ENCODE results near the gene PRUNE2. TPM values are rescaled to one million over a fixed set of nuclear protein-coding genes. Genes with fewer than 3 reads are reported as not detected.

The PRUNE2 gene
- total RNA-seq, 6 donors from 2014 or later, result 5.6 to 20.4 (median 8.8) TPM

DNA sequence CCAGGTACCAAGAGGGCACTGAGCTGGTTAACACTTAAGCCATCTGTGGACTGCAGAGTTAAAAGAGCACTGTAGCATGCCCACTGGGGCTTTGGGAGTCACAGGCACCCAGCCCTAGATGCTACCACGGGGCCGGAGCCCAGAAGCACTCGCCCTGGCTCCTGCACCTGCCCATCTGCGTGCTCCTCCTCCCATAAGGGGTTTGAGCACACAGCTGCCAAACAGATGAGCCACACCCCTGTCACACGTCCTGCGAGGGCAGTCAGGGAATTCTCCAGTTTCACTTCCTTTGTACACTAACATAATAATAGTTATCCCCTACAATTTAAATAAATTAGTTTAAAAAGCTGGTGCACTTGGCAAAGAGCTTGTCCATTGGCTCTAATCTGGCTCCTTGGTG lies 146.2 kb downstream of the PRUNE2 start:
- Histone ChIP-seq H3K36me3 (no peaks in the 10 kb centered on the region), H3K4me3 (no peak overlapping the region), H3K27me3 (no peaks in the 10 kb centered on the region), H3K27ac (no peak overlapping the region), H3K4me1 (no peaks in the 10 kb centered on the region), H3K9me3 (no peaks in the 10 kb centered on the region)
- ATAC-seq (ENCODE audit: low FRiP score in 2 of 2) (no peak), DNase-seq (no peak)
- WGBS, 2 donors, result 26 to 37% methylated on average over 2 to 6 of the region's 6 CpGs
- TF ChIP-seq POLR2A (IDR thresholded peaks at IDR 0.05) (no peak), POLR2AphosphoS5 (IDR thresholded peaks at IDR 0.05) (no peak), EP300 (IDR thresholded peaks at IDR 0.05) (no peak)
- TF ChIP-seq, protein P1, sequence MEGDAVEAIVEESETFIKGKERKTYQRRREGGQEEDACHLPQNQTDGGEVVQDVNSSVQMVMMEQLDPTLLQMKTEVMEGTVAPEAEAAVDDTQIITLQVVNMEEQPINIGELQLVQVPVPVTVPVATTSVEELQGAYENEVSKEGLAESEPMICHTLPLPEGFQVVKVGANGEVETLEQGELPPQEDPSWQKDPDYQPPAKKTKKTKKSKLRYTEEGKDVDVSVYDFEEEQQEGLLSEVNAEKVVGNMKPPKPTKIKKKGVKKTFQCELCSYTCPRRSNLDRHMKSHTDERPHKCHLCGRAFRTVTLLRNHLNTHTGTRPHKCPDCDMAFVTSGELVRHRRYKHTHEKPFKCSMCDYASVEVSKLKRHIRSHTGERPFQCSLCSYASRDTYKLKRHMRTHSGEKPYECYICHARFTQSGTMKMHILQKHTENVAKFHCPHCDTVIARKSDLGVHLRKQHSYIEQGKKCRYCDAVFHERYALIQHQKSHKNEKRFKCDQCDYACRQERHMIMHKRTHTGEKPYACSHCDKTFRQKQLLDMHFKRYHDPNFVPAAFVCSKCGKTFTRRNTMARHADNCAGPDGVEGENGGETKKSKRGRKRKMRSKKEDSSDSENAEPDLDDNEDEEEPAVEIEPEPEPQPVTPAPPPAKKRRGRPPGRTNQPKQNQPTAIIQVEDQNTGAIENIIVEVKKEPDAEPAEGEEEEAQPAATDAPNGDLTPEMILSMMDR (IDR thresholded peaks at IDR 0.05), result no peak

DNA sequence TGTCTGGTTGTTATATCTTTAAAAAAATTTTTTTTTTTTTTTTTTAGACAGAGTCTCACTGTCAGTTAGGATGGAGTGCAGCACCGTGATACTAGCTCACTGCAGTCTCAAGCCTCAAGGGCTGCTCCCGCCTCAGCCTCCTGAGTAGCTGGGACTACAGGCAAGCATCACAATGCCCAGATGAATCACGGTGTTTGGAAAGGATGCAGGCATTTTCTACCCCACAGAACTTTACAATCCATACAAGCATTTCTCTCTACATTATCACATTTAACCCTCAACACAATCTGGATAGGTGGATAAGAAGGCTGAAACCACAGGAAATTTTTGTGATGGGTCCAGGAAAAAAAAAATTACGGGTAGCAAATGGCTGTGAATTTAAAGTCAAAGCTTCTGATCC lies 147.4 kb downstream of the PRUNE2 start:
- Histone ChIP-seq H3K9me3 (no peaks in the 10 kb centered on the region), H3K27ac (no peak overlapping the region), H3K27me3 (no peaks in the 10 kb centered on the region), H3K4me1 (no peaks in the 10 kb centered on the region), H3K36me3 (no peaks in the 10 kb centered on the region), H3K4me3 (no peak overlapping the region)
- no peak for TF ChIP-seq POLR2AphosphoS5 (IDR thresholded peaks at IDR 0.05)
- TF ChIP-seq, protein P1 (IDR thresholded peaks at IDR 0.05), result no peak
- TF ChIP-seq POLR2A (IDR thresholded peaks at IDR 0.05), result no peak
- TF ChIP-seq EP300 (IDR thresholded peaks at IDR 0.05), result no peak
- WGBS, 2 donors, result 69 to 75% methylated on average over 4 of the region's 4 CpGs
- DNase-seq (no peak), ATAC-seq (ENCODE audit: low FRiP score in 2 of 2) (no peak)

DNA sequence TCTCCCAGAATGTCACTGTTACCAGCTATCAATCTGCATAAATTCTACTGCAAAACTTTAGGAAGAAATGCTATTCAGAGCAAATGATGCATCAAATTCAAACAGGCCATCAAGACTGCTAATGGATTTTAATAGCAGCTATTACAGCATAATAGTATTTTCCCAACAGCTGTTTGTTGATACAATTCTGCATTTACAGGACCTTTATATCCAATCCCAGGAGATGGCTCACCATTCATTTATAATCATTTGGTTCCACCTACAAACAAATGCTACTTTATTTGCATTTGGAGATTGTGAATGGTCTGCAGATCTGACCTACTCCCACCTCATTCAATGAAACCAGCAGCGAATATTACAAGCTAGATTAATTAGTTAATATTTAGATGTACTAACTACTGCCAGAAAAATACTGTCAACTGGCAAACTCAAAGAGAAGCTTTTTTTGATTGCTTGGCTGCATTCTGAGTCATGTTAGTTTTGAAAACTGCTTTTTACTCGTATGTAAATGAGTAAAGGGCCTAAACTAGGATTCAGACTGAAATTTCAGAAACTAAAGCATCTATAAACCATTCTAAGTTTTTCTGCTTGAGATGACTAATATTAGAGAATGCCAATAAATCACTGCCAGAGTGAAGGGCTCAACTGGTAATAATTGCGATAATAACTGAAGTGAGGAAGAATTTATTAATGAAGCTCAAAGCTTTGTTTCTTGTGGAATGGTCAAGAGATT lies 148.8 kb downstream of the PRUNE2 start:
- Histone ChIP-seq H3K27me3 (no peaks in the 10 kb centered on the region), H3K27ac (no peak overlapping the region), H3K4me1 (no peaks in the 10 kb centered on the region), H3K4me3 (no peak overlapping the region), H3K9me3 (no peaks in the 10 kb centered on the region), H3K36me3 (no peaks in the 10 kb centered on the region)
- TF ChIP-seq, protein P1 (IDR thresholded peaks at IDR 0.05), result no peak
- TF ChIP-seq POLR2AphosphoS5 (IDR thresholded peaks at IDR 0.05) (no peak), EP300 (IDR thresholded peaks at IDR 0.05) (no peak), POLR2A (IDR thresholded peaks at IDR 0.05) (no peak)
- no peak for ATAC-seq (ENCODE audit: low FRiP score in 2 of 2)
- no peak for DNase-seq
- 82 to 85% methylated on average over 3 of the region's 3 CpGs for WGBS, 2 donors

DNA sequence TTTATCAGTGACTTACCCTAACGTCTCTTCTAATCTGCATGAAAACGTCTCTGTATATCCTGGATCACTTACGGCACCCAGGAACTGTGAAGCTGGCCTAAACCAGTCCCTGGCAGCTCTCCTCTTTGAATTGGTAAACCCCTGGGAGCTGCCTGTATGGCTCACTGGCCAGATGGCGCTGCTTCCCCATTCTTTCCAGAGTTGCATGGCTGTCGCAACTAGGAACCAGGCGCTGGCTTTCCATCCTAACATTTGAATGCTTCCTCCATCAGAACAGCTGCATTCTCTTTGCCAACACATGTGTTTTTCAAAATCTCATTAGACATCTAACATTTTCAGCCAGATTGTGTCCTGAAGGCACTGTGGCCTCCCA lies 149.7 kb downstream of the PRUNE2 start:
- peak in 1 of 2 donors; percentile 26 for DNase-seq
- no peak for TF ChIP-seq EP300 (IDR thresholded peaks at IDR 0.05)
- TF ChIP-seq POLR2A (IDR thresholded peaks at IDR 0.05), result no peak
- TF ChIP-seq POLR2AphosphoS5 (IDR thresholded peaks at IDR 0.05), result no peak
- TF ChIP-seq, protein P1 (IDR thresholded peaks at IDR 0.05), result no peak
- peak in 1 of 2 donors; percentile 40 for ATAC-seq (ENCODE audit: low FRiP score in 2 of 2)
- Histone ChIP-seq H3K27me3 (no peaks in the 10 kb centered on the region), H3K9me3 (no peaks in the 10 kb centered on the region), H3K4me3 (no peak overlapping the region), H3K4me1 (no peaks in the 10 kb centered on the region), H3K27ac (no peak overlapping the region), H3K36me3 (no peaks in the 10 kb centered on the region)
- WGBS, 2 donors, result 50 to 58% methylated on average over 6 of the region's 6 CpGs

DNA sequence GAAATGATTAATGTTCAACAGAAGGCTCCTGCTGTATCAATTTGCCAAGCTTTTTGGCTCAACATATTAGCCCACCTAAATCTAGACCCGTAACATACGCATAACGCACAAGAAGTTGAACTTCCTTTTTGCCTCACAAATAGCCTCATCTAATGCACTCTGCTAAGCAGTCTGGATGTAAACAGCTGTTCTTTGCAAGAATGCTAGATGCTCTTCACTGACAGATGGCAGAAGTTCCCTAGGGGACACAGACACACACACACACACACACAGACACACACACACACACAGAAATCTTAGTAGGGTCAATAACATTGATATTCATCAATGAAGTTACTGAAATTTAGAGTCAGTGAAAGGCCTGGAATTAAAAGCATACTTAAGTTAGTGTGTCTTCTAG lies 154.9 kb downstream of the PRUNE2 start:
- Histone ChIP-seq H3K9me3 (peaks cover 0 to under 1% (median 0%) of the 10 kb centered on the region in 4 donors), H3K27ac (no peak overlapping the region), H3K4me3 (no peak overlapping the region), H3K4me1 (no peaks in the 10 kb centered on the region), H3K36me3 (no peaks in the 10 kb centered on the region), H3K27me3 (no peaks in the 10 kb centered on the region)
- DNase-seq (no peak), ATAC-seq (ENCODE audit: low FRiP score in 2 of 2) (no peak)
- TF ChIP-seq POLR2AphosphoS5 (IDR thresholded peaks at IDR 0.05), result no peak
- TF ChIP-seq, protein P1 (IDR thresholded peaks at IDR 0.05), result no peak
- no peak for TF ChIP-seq EP300 (IDR thresholded peaks at IDR 0.05)
- TF ChIP-seq POLR2A (IDR thresholded peaks at IDR 0.05), result no peak
- WGBS, 2 donors, result 73 to 81% methylated on average over 3 of the region's 3 CpGs

Data from upper lobe of left lung (tissue), 6 donors.